Stimulated activated CD8-positive, alpha-beta memory T cell treated with anti-CD3 and anti-CD28 coated beads, Interleukin-2, amount 100 ng/mL, for 1 hour (primary cell): ENCODE measurements around the gene RBM48.
"Not testable (repeated sequence)": the region's sequence is repeated elsewhere in the genome, so short reads cannot be mapped to it uniquely, and the experiment has no call there.

ENCODE experiments used
- DNase-seq, 2 donors: peaks; one replicate each; pipeline ENCODE4 v3.0.0-alpha.2; 2020; ENCODE audit warnings: low read depth in 2 of 2

Gene RBM48

DNA sequence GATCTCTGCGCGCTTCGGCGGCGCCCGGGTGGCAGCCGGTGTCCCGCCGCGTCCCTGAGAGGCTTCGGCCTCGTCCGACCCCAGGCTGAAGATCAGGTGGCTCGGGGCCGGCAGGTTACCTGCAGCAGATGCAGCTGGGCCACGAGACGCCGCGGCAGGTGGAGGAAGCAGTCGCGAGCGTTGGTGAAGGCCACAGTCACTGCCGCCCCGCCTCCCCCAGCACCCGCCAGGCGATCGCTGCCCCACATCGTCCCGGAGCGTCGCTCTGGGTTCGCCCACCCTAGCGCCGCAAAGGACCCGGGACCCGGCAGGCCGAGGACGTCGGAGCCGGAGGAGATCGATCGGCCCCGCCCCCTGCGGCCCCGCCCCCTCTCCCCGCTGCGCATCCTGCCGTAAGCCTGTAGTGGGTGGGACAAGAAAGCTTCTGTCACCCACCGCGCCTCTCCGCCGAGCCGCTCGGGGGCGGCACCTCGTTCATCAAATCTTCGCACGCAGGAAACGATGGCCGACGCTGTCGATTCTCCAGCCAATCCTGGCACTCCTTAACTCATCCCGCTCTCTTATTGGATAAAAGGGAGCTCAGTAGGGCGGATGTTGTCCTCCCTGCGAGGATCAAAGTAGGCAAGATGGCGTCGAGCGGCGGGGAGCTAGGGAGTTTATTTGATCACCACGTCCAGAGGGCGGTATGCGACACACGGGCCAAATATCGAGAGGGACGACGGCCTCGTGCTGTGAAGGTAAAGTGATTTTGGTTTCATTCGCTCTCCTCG lies at the start of gene RBM48, which contains the start of gene PEX1:
TSS of gene RBM48 (plus strand) at position 608 of the 770 bp plus-strand sequence. CDS start at position 627, 19 bp downstream.
TSS of gene PEX1 (minus strand) at position 333 of the 770 bp plus-strand sequence. CDS start at position 248, 85 bp downstream.
- DNase-seq = peak; percentile 90 to 91

- DNase-seq = not testable (repeated sequence)
Observed at GRCh38 chr7:92479146-92479545, 49.4 kb upstream of the RBM48 start.

DNA sequence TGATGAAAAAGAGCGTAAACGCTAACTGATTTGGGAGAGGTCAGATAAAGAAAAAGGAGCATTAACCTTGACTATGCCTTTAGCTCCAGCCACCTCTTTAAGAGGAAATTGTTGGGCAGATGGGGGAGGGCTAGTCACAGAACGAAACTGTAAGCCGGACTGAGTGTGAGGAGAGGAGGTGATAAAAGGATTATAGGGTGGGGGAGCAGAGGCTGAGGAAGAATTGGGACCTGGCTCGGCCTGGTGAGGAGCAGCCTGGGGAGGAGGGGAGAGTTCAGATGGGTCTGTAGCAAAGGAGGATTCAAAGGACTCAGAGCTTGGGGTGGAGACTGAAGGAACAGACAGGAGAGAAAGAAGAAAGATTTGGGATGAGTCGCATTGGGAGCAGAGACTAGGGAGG lies 45.0 kb upstream of the RBM48 start:
- DNase-seq = not testable (repeated sequence)

DNA sequence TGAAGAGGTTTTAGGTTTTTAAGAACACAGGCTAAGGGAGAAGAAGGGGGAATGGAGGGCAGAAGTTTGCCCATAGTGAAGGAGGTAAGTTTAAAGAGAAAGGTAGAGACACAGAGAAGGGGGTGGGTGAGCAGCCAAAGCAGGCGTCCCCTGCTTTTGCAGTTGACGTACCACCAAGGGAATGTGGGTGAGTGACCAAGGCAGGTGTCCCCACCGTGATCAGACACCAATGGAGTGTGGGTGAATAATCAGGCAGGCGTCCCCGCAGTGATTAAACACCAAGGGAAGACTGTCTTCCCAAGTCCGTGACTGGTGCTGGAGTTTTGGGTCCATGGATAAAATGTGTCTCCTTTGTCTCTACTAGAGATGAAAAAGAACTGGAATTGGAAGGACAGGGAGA lies 44.4 kb upstream of the RBM48 start:
- DNase-seq = not testable (repeated sequence)

GRCh38 chr7:92485267-92485892 lies 43.2 kb upstream of the RBM48 start:
- DNase-seq = no peak

DNA sequence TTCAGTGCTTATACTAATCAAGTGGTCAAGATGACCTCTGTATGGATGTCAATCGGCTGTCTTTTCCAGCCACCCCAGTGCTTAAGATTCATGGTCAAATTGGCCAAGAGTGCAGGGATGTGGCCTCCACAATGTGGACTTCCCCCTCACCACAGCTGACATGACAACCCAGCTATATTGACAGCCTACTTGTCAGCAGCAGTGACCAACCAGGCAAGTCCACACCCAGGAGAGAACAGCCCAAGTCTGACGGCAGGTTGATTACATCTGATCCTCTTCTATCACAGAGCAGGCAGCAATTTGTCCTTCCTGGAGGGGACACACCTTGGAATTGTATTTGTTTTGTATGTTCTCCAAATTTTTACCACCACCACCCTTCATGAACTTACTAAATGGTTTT lies 42.6 kb upstream of the RBM48 start:
- no peak for DNase-seq

GRCh38 chr7:92487804-92488203 lies 40.8 kb upstream of the RBM48 start:
- no peak for DNase-seq

DNA sequence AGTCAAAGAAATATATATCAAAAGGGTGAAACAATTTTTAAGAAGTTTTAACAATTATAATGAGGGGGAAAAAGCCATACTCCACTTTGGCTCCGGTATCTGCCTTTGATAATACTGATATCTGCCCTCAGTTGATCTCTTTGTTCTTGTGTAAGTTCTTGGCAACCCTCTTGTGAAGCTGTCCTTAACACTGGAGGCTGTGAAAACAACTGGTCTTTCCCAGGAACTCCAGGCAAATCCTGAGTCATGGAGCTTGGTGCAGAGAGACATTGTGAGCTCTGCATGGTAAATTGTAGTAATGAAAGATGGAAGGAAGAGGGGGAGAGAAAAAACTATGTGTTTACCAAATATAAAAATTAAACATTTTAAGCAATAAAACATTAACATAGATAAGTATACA lies 39.0 kb upstream of the RBM48 start:
- no peak for DNase-seq

- DNase-seq = no peak
Observed at GRCh38 chr7:92496876-92497275, 31.7 kb upstream of the RBM48 start.

DNA sequence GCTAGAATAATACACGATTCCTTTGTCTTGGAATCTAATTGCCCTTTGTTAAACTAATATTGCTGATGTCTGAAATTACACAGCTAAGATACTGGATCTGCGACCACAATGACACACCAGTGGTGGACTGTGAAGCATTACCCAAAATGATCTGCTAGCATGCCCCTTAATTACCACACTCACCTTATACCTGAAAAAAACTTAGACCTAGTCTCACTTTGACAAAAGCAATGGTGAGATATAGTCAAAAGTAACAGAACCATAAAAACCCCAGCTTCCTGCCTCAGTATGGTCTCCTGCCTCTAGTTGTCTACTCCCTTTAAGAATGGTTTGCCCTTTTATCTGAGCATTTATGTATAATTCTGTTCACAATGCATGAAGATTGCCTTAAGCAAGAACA lies 30.0 kb upstream of the RBM48 start:
- no peak for DNase-seq

DNA sequence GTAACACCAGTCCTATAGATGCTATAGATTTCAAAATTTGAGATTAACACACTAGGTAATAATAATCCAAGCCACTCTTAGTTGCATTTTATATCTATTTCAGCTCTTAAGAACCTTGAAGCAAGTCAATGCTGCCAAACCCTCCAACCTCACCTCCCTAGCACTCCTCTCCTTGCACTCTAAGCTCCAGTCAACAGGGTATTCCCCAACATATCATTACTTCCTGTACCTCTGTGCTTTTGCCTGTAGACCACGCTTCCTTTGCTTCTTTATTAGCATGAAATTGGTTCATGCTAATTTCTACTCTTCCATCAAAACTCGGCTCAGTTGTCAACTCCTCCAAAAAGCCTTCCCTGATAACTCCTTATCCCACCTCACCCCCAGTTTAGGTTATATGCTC lies 24.8 kb upstream of the RBM48 start:
- no peak for DNase-seq

DNA sequence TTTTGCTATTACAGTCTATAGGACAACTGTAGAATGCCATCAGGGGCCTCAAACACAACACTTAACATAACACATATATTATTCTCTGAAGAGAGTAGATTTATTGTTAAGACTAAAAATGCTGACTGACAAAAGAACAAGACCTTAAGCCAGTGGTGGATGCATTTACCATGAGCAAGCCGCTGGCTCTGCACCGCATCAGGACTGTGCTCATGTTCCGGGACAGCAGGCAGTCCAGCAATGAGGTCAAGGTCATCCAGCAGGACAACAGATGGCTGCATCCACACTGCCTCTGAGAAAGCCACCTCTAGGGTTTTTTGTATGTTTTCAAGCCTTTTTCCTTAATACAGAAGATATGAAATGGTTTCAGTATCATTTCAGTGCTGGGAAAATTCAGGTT lies 24.0 kb upstream of the RBM48 start:
- DNase-seq = no peak

DNA sequence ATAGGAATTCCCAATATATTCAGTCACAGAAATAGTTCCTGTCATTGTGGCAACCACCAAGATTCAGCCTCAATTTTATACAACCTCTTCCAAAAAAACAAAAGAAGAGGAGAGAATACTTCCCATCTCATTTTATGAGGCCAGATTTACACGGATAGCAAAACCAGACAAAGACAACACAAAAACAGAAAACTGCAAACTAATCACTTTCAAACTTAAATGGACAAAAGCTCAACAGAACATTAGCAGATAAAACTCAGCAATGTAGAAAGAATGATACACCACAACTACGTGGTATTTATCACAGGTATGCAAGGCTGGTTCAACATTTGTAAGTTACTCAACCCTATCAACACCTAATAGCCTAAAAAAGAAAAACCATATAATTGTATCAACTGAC lies 22.2 kb upstream of the RBM48 start:
- DNase-seq = no peak

- no peak for DNase-seq
Observed at GRCh38 chr7:92508946-92509345, 19.6 kb upstream of the RBM48 start.

DNA sequence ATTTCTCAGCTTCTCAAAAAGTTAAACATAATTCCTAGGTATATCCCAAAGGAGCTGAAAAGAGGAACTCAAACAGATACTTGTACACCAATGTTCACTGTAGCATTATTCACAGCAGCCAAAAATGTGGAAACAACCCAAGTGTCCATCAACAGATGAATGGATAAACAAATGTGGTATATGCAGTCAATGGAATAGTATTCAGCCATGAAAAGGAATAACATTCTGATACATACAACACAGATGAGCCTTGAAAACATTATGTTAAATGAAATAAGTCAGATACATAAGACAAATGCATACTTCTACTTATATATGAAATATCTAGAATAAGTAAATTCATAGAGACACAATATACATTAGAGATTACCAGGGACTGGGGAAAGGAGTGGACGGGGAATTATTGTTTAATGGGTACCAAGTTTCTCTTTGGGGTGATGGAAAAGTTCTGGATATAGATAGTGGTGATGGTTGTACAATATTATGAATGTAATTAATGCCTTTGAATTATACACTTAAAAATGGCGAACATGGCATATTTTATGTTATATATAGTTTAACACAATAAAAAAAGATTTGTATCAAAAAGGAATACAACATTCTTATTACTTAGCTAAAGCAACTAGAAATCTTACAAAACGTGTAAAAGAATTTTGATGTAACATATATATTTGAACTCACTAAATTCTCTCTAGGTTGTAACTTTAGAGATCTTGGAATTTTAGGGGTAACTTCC lies 15.3 kb upstream of the RBM48 start:
- no peak for DNase-seq

DNA sequence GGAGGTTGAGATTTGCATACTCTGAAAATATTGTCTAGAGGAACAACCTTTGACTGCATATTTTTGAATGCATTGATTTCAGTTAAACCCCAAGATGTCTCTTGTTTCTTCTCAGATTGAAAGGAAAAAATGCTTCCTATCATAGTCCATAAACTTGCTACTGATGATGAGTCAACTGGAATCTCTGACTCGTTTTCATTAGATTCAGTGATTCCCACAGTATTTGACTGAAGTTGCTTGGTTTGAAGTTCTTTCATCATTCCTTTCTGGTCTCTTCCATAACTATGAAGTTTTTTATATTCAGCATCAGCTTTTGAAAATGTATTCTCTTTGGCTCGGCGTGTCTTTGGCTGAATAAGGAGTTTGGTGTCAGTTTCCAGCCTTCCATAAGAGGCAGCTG lies 11.0 kb upstream of the RBM48 start:
- DNase-seq = no peak

DNA sequence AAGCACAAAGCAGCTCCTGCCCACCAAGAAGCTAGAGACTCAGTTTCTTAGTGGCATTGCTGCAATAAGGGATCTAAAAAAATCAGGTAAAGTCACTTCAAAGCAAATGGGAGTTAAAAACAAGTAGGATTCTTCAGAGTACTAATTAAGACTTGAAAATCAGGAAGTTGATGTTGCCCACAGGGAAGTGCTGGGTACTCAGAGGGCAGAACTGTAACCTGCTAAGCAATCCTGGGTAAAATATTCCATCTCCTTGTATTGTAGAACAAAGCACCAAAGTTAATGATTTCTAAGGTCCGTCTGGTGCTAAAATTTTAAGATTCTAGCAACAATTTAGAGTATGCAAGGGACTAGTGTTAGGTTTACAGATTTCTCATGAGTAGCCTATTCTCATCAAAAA lies 8.6 kb upstream of the RBM48 start:
- no peak for DNase-seq

DNA sequence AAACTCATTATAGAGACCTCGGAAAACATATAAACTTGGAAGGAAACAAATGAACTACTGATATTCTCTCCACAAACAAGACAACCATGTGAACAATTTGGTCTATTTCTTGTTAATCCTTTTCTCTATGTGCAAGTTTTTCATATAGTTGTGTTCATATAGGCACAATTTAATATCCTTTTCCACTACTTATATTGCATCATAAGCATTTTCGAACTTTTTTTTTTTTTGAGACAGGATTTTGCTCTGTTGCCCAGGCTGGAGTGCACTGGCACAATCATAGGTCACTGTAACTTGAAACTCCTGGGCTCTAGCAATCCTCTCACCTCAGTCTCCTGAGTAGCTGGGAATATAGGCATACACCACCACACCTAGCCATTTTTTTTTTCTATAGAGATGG lies 5.5 kb upstream of the RBM48 start:
- no peak for DNase-seq

- DNase-seq = peak in 1 of 2 donors; percentile 6
Observed at GRCh38 chr7:92527300-92528187, 1.1 kb upstream of the RBM48 start.

DNA sequence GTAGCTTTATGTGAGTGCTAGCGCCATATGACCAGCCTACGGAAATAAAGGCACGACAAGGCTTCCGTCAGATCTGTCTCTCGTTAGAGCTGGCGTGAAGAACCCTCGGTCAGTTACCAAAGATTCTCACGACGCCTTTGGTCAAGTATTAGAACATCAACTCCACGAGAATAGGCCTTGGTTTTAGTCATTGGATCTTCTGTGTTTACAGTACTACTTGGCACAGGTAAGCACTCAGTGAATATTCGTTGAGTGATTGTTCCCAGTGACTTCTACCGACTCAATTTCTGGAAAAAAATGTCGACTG lies 316 bp downstream of the RBM48 start:
- DNase-seq = no peak

- DNase-seq = no peak
Observed at GRCh38 chr7:92534572-92534971, 6.0 kb downstream of the RBM48 start.

- not testable (repeated sequence) for DNase-seq
Observed at GRCh38 chr7:92543542-92543941, 14.9 kb downstream of the RBM48 start.
